Thoracic aorta (tissue), 2 donors: ENCODE measurements around the gene SSR3. TPM values are rescaled to one million over a fixed set of nuclear protein-coding genes. Genes with fewer than 3 reads are reported as not detected.

ENCODE experiments used
- ATAC-seq: fragments of 150-250 bp; one replicate; pipeline ENCODE4 v1.8.0; 2017; ENCODE audit warnings: low read depth; ENCODE audit not compliant: insufficient number of reproducible peaks, low FRiP score
- DNase-seq: peaks from one replicate; pipeline ENCODE4 v3.0.0-alpha.2; 2020; ENCODE audit warnings: low spot score
- H3K27ac ChIP-seq, 2 donors: fragments of 200-600 bp; sonication (generic); 1 replicate in 1 of 2; 2 replicates in 1 of 2; pipeline ENCODE4 v1.5.1; 2016; ENCODE audit warnings: mild to moderate bottlenecking in 2 of 2, moderate library complexity in 2 of 2
- H3K27me3 ChIP-seq: fragments of 200-600 bp; sonication (generic); replicated peaks from 2 replicates; pipeline ENCODE4 v1.6.0; 2016; ENCODE audit warnings: mild to moderate bottlenecking; ENCODE audit not compliant: insufficient read depth
- H3K36me3 ChIP-seq: fragments of 200-600 bp; sonication (generic); one replicate; pipeline ENCODE4 v1.5.1; 2016
- H3K4me1 ChIP-seq, 2 donors: fragments of 200-600 bp; sonication (generic); 1 replicate in 1 of 2; 2 replicates in 1 of 2; pipeline versions ENCODE4 v1.5.1 to v1.6.0; 2016; ENCODE audit warnings: low read depth in 2 of 2, mild to moderate bottlenecking in 1 of 2; ENCODE audit not compliant: control insufficient read depth in 1 of 2
- H3K4me3 ChIP-seq: fragments of 200-600 bp; sonication (generic); 2 replicates; pipeline ENCODE4 v1.5.1; 2016; ENCODE audit warnings: mild to moderate bottlenecking
- H3K9me3 ChIP-seq: fragments of 200-600 bp; sonication (generic); 2 replicates; pipeline ENCODE4 v1.5.1; 2016
- total RNA-seq, 2 donors: library from RNA; depleted of rRNA; stranded (reverse); fragments of >200 nt; gene quantifications; one replicate each; pipeline versions ENCODE4 v1.1.0 to v1.2.3, GENCODE V29; 2016
- TF ChIP-seq, protein P1 (sequence below): fragments of 200-600 bp; sonication (generic); IDR thresholded peaks from one replicate; pipeline ENCODE4 v1.5.1; 2019; ENCODE audit warnings: antibody characterized with exemption

SSR3 gene
- total RNA-seq, 2 donors from 2014 or later, result 94.0 to 107 TPM

DNA sequence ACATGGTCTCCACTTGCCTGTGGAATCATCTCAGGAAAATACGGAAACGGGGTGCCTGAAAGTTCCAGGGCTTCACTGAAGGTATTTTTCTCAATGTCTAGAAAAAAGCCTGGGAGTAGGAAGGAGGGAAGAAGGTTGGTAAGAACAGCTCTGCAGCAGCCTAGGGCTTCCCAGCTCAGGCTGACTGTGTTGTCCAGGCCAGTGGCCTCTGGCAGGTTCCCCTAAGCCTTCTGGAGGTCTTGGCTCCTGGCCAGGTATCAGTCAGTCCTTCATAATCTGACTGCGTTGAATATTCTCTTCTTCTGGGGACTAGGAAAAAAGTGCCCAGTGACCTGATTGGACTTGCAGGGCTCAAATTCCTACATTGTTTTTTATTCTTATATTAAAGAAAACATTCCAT, 38.6 kb downstream of the SSR3 start:
- Histone ChIP-seq H3K4me1 (peaks cover 11 to 24% of the 10 kb centered on the region in 2 donors), H3K4me3 (no peak overlapping the region), H3K9me3 (no peaks in the 10 kb centered on the region), H3K36me3 (no peaks in the 10 kb centered on the region), H3K27ac (peak overlapping the region; percentile 17 to 34), H3K27me3 (no peaks in the 10 kb centered on the region)
- no peak for ATAC-seq
- DNase-seq, result no peak
- TF ChIP-seq, protein P1, sequence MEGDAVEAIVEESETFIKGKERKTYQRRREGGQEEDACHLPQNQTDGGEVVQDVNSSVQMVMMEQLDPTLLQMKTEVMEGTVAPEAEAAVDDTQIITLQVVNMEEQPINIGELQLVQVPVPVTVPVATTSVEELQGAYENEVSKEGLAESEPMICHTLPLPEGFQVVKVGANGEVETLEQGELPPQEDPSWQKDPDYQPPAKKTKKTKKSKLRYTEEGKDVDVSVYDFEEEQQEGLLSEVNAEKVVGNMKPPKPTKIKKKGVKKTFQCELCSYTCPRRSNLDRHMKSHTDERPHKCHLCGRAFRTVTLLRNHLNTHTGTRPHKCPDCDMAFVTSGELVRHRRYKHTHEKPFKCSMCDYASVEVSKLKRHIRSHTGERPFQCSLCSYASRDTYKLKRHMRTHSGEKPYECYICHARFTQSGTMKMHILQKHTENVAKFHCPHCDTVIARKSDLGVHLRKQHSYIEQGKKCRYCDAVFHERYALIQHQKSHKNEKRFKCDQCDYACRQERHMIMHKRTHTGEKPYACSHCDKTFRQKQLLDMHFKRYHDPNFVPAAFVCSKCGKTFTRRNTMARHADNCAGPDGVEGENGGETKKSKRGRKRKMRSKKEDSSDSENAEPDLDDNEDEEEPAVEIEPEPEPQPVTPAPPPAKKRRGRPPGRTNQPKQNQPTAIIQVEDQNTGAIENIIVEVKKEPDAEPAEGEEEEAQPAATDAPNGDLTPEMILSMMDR, result no peak

DNA sequence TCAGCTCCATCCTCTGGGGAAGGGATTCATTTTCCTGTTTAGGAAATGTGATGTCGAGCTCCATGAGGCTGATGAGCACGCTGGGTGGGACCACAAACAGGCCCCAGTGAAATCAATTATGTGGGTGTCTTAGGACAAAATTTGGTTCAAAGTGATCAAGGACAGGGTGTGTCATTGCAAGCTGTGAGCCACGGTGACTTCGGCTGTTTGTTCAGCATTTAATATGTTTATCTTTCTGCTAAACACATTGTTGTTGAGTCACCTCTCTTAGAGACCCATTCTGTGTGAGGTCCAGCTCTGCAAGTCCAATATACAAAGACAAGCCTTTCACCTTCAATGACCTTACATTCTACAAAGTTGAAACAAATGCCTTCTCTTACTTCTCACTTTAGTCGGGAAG, 41.3 kb downstream of the SSR3 start:
- H3K27me3 ChIP-seq, result no peaks in the 10 kb centered on the region
- no peaks in the 10 kb centered on the region for H3K9me3 ChIP-seq
- DNase-seq (no peak), ATAC-seq (no peak)
- peaks cover 11 to 24% of the 10 kb centered on the region in 2 donors for H3K4me1 ChIP-seq
- no peaks in the 10 kb centered on the region for H3K36me3 ChIP-seq
- no peak overlapping the region for H3K4me3 ChIP-seq
- no peak overlapping the region for H3K27ac ChIP-seq
- TF ChIP-seq, protein P1, result no peak

DNA sequence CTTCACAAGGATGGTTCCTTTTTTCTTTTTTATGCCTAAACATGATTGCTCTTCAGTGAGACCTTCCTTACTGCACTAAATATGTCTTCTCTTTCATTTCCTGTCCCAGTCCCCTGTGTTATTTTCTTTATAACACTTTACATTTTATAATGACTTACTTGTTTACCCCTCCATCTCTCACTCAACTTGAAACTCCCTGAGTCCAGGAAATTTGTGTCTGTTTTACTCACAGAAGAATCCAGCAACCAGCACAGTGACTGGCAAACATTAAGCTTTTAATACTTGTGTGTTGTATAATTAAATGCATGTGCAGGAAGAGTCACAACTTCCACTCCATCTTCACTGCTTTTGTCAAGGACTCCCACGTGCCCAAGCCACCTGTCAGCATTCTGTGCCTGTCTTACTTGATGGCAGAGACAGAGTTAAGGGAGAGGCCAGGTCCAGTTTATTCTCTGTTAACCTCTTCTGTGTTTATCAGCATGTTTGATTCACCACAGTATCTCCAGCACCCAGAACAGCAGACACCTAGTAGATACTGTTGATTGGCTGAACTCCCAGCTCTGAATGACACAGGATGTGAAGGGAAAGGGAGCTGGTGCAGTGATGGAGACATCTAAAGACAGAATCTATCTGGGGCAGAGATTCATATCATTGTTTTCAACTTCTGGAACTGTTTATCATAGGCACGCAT, 42.8 kb downstream of the SSR3 start:
- Histone ChIP-seq H3K4me3 (no peak overlapping the region), H3K36me3 (no peaks in the 10 kb centered on the region), H3K27me3 (no peaks in the 10 kb centered on the region), H3K27ac (no peak overlapping the region), H3K9me3 (no peaks in the 10 kb centered on the region), H3K4me1 (peaks cover 11 to 16% of the 10 kb centered on the region in 2 donors)
- DNase-seq (no peak), ATAC-seq (no peak)
- TF ChIP-seq, protein P1, result no peak

DNA sequence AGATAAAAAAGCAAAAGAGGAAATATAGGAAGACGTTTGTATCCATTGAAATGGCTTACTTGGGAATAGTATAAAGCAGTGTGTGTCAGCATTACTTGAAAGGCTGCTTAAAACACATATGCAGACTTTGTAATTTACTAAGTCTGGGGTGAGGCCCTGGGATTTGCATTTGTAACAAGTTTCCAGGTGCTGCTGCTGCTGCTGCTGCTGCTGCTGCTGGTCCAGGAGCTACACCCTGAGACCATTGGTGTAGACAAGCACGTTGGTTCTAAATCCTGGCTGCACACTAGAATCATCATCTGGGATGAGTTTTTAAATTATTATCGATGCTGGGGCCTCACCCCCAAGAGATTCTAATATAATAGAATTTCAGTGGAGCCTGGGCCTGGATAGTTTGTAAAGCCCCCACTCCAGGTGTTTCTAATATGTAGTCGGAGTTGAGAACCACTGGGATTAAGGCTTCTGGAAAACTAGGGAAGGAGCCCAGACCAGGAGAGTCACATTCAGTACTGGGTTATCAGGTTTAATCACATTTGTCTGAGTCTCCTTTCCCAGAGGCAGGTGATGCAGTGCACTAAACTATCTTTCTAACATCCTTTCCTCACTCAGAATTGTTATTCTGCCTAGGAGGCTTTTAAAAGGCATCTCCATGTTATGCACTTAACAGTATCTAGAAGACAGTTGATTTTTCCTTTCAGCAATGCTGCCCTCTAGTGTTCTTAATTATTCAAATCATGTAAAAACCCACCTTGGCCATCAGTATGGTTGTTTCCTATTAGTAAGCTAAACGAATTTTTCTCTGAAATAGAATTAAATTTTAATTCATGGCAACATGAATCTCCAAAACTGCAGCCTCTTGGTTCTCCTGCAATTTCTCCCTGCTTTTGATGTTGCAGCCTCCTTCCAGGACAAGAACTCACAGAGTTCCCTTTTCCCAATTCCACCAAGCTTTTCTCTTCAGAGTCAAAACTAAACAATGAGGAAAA, 45.4 kb downstream of the SSR3 start:
- H3K36me3 ChIP-seq, result no peaks in the 10 kb centered on the region
- H3K27ac ChIP-seq, result no peak overlapping the region
- DNase-seq (no peak), ATAC-seq (peak; percentile 56)
- H3K4me3 ChIP-seq, result no peak overlapping the region
- H3K4me1 ChIP-seq, result no peaks in the 10 kb centered on the region
- no peaks in the 10 kb centered on the region for H3K9me3 ChIP-seq
- H3K27me3 ChIP-seq, result no peaks in the 10 kb centered on the region
- TF ChIP-seq, protein P1, result peak; percentile 71

DNA sequence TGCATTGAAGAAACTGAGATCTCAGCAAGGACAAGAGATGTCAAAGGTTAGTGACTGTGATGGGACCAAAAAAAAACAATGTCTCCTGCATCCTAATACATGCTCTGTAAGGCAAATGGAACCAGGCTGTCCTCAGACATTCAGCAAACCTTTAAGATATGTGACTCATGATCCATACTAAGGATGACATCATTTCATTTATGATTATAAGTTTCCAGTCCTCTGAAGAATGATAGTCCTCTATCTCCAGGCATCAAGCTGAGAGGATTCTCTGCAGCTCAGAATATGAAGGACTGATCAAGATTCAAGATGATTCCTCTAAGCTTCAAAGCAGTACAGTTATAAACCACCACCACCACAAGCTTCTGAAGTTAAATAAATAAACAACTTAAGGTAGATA, 47.6 kb downstream of the SSR3 start:
- DNase-seq (no peak), ATAC-seq (no peak)
- H3K27ac ChIP-seq, result no peak overlapping the region
- no peaks in the 10 kb centered on the region for H3K27me3 ChIP-seq
- no peaks in the 10 kb centered on the region for H3K36me3 ChIP-seq
- no peaks in the 10 kb centered on the region for H3K9me3 ChIP-seq
- H3K4me3 ChIP-seq, result no peak overlapping the region
- TF ChIP-seq, protein P1, result no peak
- H3K4me1 ChIP-seq, result peaks cover 3 to 9% of the 10 kb centered on the region in 2 donors
